ENCODE data around the gene TERT.

The TERT gene

GRCh38 chr5:1338506-1339070 is 43.7 kb upstream of the TERT start:
- Mint-ChIP-seq H3K27ac (peak overlapping the region in 1 of 3 experiments; percentile 54), H3K4me3 (no peak overlapping the region), H3K9me3 (no peaks in the 10 kb centered on the region), H3K36me3 (ENCODE audit: low read depth) (peaks cover 54% of the 10 kb centered on the region), H3K4me1 (peaks cover 4% of the 10 kb centered on the region), H3K27me3 (ENCODE audit: low read depth) (no peaks in the 10 kb centered on the region)
- no peak for TF ChIP-seq CTCF (IDR thresholded peaks at IDR 0.05; ENCODE audit: unreplicated experiment in 3 of 3)

GRCh38 chr5:1338196-1338490 is 43.3 kb upstream of the TERT start:
- no peaks in the 10 kb centered on the region for H3K9me3 Mint-ChIP-seq
- peaks cover 2% of the 10 kb centered on the region for H3K4me1 Mint-ChIP-seq
- peaks cover 56% of the 10 kb centered on the region for H3K36me3 Mint-ChIP-seq (ENCODE audit: low read depth)
- H3K4me3 Mint-ChIP-seq: no peak overlapping the region
- H3K27me3 Mint-ChIP-seq (ENCODE audit: low read depth): no peaks in the 10 kb centered on the region
- no peak for TF ChIP-seq CTCF (IDR thresholded peaks at IDR 0.05; ENCODE audit: unreplicated experiment in 3 of 3)
- peak overlapping the region in 1 of 3 experiments; percentile 54 for H3K27ac Mint-ChIP-seq

GRCh38 chr5:1337489-1338195 is 42.8 kb upstream of the TERT start:
- no peaks in the 10 kb centered on the region for H3K27me3 Mint-ChIP-seq (ENCODE audit: low read depth)
- H3K4me1 Mint-ChIP-seq: no peaks in the 10 kb centered on the region
- no peaks in the 10 kb centered on the region for H3K9me3 Mint-ChIP-seq
- no peak for TF ChIP-seq CTCF (IDR thresholded peaks at IDR 0.05; ENCODE audit: unreplicated experiment in 3 of 3)
- peak overlapping the region in 2 of 3 experiments; percentile 94 to 95 for H3K27ac Mint-ChIP-seq
- no peak overlapping the region for H3K4me3 Mint-ChIP-seq
- peaks cover 56% of the 10 kb centered on the region for H3K36me3 Mint-ChIP-seq (ENCODE audit: low read depth)

GRCh38 chr5:1336749-1337488 is 42.1 kb upstream of the TERT start:
- peak overlapping the region; percentile 50 to 95 (median 94) for H3K27ac Mint-ChIP-seq
- H3K36me3 Mint-ChIP-seq (ENCODE audit: low read depth): peaks cover 62% of the 10 kb centered on the region
- H3K9me3 Mint-ChIP-seq: no peaks in the 10 kb centered on the region
- no peaks in the 10 kb centered on the region for H3K27me3 Mint-ChIP-seq (ENCODE audit: low read depth)
- H3K4me1 Mint-ChIP-seq: no peaks in the 10 kb centered on the region
- H3K4me3 Mint-ChIP-seq: peak overlapping the region in 1 of 3 experiments; percentile 12
- no peak for TF ChIP-seq CTCF (IDR thresholded peaks at IDR 0.05; ENCODE audit: unreplicated experiment in 3 of 3)

GRCh38 chr5:1336106-1336561 is 41.3 kb upstream of the TERT start:
- Mint-ChIP-seq H3K27ac (peak overlapping the region in 2 of 3 experiments; percentile 50 to 94), H3K4me1 (no peaks in the 10 kb centered on the region), H3K9me3 (no peaks in the 10 kb centered on the region), H3K27me3 (ENCODE audit: low read depth) (no peaks in the 10 kb centered on the region), H3K4me3 (no peak overlapping the region), H3K36me3 (ENCODE audit: low read depth) (peaks cover 60% of the 10 kb centered on the region)
- no peak for TF ChIP-seq CTCF (IDR thresholded peaks at IDR 0.05; ENCODE audit: unreplicated experiment in 3 of 3)

All from nephron (organoid).